GM21529 (cell line): ENCODE measurements around the gene TXNRD1.
"Not testable (repeated sequence)": the region's sequence is repeated elsewhere in the genome, so short reads cannot be mapped to it uniquely, and the experiment has no call there.

ENCODE experiments used
- ATAC-seq: cut with Tn5 transposase; IDR thresholded peaks from one replicate; pipeline ENCODE4 v1.9.1; 2021; ENCODE audit not compliant: unreplicated experiment

TXNRD1 gene

GRCh38 chr12:104394086-104394485, 178.5 kb downstream of the TXNRD1 start:
- ATAC-seq = not testable (repeated sequence)
